ENCODE measurements around the gene MPND.

MPND gene, protein sequence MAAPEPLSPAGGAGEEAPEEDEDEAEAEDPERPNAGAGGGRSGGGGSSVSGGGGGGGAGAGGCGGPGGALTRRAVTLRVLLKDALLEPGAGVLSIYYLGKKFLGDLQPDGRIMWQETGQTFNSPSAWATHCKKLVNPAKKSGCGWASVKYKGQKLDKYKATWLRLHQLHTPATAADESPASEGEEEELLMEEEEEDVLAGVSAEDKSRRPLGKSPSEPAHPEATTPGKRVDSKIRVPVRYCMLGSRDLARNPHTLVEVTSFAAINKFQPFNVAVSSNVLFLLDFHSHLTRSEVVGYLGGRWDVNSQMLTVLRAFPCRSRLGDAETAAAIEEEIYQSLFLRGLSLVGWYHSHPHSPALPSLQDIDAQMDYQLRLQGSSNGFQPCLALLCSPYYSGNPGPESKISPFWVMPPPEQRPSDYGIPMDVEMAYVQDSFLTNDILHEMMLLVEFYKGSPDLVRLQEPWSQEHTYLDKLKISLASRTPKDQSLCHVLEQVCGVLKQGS

DNA sequence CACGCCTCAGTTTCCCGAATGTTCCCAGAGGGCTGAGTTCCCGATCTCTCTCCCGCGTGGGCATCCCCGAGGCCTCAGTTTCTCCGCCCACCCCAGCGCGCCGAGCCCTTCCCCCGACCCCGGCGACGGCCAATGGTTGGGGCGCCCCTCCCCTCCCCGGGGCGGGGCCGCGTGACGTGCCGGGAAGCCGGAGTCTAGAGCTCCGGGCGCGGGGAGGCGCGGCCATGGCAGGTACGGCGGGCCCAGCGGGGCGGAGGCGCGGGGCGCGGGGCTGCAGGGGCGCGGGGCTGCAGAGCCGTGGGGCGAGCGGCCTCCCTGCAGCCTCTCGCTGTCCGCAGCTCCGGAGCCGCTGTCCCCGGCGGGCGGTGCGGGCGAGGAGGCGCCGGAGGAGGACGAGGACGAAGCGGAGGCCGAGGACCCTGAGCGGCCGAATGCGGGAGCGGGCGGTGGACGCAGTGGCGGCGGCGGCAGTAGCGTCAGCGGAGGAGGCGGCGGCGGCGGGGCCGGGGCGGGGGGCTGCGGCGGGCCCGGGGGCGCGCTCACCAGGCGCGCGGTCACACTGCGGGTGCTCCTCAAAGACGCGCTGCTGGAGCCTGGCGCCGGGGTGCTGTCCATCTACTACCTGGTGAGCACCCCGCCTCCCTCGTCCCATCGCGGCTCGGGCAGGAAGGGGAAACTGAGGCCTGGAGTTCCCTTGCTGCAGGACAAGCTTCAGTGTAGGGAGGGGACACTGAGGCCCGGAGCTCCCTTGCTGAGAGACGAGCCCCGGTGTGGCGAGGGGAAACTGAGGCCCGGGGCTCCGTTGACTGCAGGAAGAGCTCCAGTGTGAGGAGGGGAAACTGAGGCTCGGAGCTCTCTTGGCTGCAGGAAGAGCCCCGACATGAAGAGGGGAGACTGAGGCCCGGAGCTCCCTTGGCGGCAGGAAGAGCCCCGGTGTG lies at the start of gene MPND:
MPND (plus strand) TSS at position 193 of the 938 bp plus-strand sequence; CDS start at position 225, 32 bp downstream.
- peak; percentile 88 for DNase-seq

DNA sequence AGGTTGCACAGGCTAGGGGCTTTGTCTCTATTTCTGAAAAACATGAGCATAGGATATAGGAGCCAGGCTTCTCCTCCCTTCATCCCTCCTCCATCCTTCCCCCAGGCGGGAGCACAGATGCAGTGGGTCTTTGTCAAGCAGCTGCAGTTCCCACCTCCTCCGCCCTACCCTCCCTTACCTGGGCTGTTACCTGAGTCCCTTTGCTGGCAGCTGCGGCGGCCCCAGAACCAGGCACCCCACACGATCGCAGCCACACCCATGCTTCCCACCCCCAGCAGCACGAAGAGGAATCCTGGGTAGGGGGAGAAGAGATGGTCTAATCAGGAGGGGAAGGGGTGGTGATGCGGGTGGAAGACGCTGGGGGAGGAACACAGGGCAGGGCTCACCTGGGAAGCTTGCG lies 49.0 kb upstream of the MPND start:
- no peak for DNase-seq

DNA sequence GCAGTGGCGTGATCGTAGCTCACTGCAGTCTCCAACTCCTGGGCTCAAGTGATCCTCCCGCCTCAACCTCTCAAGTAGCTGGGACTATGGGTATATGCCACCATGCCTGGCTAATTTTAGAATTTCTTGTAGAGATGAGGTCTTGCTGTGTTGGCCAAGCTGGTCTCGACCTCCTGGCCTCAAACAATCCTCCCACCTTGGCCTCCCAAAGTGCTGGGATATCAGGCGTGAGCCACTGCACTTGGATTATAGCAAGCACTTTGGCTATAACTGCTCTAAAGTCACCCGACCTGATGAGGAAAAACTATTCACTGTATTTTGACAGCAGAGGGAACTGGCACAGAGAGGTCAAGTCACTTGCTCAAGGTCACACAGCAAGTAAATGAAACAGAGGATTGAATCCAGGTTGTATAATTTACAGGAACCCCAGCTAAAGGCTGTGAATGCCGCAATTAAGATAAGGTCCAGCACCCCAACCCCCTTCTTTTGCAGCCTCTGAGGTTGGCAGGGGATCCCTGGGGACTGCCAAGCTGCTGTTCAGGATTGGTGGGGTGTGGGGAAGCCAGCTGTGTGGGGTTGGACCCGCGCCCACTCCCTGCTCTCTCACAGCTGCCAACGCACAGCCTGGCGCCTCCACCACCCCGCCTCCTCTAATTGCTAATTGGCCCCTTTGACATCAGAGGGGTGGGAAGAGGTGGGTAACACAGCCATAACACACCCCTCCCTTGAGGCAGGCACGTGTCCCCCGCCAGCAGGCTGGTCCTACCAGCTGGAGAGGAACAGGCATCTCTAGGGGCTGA lies 47.2 kb upstream of the MPND start:
- no peak for DNase-seq

DNA sequence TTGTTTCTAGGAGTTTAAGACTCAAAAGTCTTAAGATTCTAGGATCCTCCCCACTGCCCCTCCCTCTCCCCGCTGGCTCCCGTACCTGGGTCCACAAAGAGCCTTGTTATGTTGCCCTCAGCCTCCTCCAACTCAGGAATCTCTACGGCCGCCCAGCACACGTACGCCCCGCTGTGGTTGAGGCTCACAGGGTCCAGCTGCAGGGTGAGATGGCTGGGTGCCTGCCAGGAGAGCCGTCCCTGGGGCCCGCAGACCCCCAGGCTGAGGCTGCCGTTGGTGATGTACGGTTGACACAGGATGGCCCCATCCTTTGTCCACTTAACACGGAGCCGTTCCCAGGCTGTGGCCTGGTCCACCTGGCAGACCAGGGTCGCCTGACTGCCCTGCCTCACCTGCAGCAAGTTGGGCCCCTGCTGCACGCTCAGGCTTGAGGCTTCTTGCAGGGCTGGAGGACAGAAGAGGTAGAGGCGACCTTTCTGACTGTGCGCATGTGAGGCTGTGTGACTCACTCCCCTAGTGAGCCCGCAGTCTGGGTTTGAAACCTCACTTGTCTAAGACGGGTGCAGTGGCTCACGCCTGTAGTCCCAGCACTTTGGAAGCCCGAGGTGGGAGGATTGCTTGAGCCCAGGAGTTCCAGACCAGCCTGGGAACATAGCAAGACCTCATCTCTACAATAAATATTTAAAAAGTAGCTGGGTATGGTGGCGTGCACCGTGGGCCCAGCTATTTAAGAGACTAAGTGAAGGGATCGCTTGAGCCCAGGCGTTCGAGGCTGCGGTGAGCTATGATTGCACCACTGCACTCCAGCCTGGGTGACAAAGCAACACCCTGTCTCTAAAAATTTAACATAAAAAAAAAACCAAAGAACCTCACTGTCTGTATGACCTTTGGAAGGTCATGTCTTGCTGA lies 45.2 kb upstream of the MPND start:
- no peak for DNase-seq

DNA sequence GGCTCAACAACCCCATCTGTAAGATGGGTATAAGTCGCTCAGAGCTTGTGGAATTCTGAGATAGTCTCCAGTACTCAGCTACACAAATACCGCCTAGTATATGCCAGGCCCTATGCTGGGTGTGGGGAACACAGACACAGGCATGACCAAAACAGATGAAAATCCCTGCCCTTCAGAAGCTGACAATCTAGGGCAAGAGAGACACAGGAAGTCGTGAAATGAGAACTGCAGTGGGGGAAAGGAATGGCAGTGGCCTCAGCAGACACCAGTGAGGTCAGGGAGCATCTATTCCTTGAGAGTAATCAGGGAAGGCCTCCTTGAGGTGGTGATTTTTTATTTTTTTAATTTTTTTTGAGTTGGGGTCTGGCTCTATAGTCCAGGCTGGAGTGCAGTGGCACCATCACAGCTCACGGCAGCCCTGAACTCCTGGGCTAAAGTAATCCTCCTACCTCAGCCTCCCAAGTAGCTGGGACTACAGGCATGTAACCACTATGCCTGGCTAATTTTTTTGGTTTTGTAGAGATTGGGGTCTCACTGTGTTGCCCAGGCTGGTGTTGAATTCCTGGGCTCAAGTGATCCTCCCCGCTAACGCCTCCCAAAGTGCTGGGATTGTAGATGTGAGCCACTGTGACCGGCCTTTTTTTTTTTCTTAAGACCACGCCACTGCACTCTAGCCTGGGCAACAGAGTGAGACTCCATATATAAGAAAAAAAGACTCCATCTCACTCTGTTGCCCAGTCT lies 44.4 kb upstream of the MPND start:
- DNase-seq = no peak

DNA sequence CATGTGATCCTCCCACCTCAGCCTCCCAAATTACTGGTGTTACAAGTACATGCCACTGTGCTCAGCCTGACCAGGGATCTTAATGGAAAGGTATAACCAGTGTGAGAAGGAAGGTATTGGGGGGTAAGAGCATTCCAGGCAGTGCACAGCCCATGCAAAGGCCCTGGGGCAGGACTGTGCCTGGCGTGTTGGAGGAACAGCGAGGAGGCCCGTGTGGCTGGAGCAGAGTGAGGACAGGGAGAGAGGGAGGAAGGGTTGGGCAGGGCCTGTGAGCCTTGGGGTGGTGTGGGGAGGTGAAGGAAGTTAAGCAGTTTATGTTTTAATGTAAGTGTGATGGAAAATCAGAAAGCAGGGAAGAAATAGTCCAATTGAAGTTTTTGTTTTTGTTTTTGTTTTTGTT lies 42.8 kb upstream of the MPND start:
- no peak for DNase-seq

DNA sequence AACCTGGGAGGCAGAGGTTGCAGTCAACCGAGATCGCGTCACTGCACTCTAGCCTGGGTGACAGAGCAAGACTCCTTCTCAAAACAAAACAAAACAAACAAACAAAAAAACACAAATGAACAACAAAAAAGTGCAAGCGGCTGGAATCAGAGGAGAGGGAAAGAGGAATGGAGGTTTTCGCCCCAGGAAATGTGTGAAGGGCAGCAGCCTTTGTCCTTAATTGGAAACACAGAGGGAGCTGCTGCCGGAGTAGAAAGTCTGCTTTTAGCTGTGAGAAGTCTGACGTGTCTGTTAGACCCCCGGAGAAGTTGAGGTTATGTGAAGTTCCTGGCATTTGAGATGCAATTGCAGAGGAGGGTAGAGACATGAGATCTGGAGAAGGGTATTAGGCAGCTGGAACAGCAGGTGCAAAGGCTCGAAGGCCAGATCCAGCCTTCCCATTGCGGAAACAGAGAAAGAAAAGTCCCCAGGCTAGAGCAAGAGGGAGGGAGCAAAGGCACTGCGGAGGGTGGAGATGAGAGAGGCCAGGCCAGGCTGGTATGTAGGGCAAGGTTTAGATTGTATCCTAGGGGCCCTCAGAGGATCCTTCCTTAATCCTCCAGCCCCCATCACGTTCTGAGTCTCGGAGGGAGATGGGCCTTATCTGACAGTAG lies 41.6 kb upstream of the MPND start:
- DNase-seq = no peak

DNA sequence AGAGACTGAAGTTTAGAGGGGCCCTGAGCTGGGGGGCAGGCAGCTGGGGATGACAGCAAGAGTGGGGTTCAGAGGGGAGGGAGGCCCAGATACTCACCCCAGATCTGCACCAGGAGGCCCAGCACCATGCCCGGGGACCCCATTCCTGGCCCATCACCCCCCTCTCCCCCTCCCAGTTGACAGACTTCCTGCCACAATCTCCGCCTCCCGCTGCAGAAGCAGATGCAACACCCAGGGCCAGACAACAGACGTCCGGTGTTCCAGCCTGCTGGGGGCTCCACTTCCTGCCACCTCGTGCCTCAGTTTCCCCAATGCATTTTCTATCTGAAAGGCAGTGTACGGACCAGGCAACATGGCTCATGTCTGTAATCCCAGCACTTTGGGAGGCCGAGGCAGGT lies 41.1 kb upstream of the MPND start, which contains the start of gene TMIGD2:
TMIGD2 (minus strand) TSS at position 147 of the 398 bp plus-strand sequence; CDS start at position 143, 4 bp downstream.
- DNase-seq = no peak

DNA sequence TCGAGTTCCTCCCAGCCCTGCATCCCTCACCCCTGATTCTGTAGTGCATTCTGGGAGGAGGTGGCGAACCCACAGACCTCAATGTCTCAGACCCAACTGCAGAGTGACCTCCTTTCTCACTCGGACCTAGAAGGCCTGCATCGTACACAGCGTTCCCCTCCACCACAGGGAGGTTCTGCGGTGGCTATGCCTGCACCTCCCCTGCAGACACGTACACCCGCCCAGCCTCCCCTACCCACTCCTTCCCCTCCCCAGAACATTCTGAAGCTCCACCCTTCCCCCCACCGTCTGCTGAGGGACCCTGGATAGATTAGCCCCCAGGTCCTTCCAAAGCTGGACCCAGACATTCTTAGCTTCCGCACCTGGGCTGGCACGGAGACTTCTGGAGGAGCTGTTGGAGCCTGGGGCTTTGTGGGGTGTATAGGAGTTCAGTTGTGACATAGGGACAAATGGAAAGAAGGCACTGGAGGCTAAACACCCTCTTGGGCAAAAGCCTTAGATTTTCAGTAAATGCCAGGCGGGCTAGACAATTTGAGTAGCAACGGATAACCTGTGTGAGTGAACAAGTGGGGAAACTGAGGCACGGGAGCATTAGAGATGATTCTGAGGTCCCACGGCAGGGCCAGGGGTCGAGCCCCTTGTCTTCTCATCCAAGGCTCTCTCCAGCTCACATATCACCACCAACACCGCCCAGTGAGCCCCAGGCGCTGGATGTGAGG lies 39.4 kb upstream of the MPND start:
- no peak for DNase-seq

DNA sequence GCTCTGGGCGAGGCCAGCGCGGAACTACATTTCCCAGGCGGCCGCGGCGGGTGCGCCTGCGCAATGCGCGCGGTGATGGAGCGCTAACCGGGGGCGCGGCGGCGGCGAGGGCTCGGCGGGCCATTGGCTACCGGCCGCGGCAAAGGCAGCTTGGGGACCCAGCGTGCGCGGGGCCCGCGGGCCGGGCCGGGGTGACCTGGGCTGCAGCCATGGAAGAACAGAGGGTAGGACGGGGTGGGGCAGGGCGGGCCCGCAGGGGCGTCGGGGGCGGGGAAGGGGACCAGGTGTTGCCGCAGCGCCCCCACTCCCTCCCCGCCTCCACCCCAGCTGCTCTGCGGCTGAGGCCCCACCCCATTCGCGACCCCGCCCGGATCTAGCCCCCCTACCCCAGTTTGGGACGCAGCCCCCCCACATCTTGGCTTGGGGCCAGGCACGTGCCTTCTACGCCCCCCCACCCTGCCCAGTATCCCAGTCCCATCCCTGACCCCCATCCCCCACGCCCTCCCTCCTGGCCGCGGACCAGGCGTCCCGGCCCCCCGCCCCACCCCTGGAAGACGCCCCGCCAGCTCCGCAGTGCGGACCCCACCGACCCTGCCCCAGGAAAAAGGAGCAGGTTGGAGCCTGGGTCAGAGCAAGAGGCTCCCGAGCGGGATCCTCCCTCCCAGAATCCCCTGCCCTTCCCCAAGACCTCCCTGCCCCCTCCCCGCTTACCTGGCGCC lies 38.7 kb upstream of the MPND start, which contains the start of gene FSD1:
FSD1 (plus strand) TSS at position 61 of the 719 bp plus-strand sequence; CDS start at position 210, 149 bp downstream.
- peak; percentile 39 for DNase-seq

DNA sequence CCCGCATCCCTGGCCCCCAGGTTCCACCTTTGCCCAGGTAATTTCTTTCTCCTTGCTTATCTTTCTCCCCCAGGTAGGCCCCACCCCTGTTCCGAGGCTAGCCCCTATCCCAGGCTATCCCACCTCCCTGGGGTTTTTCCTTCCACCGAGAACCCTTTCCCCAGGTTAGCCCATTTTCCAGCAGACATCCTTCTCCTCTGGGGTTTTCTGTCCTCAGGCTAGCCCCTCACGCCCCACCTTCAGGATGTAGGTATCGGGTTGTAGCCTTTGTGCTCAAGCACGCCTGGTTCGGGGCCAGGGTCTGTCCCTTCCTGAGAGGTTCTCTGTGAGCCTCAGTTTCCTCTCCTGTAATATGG lies 38.1 kb upstream of the MPND start:
- DNase-seq = no peak

DNA sequence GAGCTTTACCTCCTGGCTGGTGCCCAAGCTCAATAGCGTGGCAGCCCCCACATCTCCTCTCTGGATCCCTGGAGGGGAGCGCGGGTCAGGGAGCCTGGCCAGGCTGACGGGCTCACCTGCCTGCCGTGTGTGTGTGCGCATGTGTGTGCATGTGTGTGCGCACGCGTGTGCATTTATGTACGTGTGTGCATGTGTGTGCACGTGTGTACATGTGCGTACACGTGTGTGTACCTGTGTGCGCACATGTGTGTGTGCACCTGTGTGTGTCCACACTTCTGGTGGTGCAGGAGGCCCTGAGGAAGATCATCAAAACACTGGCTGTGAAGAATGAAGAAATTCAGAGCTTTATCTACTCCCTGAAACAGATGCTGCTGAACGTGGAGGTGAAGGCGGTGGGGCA lies 37.7 kb upstream of the MPND start:
- DNase-seq = no peak

DNA sequence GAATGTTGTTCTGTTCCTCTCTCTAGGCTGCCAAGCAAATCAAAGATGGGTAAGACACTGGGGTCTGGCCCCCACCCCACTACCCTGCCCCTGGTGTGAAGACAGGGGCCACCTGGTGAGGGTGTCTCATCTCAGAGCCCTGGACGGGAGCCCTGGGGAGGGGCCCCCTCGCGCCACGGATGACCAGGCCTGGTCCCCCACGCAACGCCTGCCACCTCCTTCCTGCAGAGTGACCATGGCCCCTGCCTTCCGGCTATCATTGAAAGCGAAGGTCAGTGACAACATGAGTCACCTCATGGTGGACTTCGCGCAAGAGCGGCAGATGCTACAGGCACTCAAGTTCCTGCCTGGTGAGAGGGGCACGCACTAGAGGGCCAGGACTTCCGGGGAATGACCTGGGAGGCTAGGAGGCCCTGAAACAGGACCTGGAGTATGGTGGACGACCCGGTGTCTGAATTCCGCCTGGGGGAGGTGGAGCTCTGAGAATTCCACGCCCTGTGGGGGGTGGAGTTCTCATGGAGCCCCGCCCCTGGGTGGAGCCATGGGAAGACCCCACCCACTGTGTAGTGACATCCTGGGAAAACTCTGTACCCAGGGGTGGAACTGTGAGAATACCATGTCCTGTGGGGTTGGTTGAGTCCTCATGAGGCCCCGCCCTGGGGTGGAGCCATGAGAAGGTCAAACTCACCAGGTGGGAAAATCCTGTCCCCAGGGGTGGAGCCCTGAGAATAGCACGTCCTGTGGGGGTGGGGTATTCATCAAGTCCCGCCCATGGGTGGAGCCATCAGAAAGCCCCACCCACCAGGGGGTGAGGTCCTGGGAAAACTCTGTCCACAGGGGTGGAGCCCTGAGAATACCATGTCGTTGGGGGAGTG lies 32.9 kb upstream of the MPND start:
- no peak for DNase-seq

DNA sequence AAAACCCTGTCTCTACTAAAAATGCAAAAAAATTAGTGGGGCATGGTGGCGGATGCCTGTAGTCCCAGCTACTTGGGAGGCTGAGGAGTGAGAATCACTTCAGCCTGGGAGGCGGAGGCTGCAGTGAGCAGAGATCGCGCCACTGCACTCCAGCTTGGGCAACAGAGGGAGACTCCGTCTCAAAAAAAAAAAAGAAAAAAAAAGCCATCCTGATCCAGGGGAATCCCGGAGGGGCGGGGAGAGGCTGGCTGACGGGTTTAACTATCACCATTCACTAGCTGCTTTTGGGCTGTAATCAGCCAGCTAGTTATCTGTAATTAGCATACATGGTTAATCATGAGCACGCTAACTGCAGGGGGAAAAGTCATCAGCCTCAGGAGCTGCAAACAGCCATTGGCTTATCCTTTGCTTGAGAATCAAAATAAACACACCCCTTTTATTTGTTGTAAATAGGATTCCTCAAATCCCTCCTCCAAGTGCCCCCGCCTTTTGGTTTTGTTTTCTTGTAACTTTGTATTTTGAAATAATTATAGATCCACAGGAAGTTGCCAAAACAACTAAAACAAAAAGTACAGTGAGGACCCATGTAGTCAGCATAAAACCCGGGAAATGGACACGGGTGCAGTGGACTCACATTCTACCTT lies 29.4 kb upstream of the MPND start:
- no peak for DNase-seq

DNA sequence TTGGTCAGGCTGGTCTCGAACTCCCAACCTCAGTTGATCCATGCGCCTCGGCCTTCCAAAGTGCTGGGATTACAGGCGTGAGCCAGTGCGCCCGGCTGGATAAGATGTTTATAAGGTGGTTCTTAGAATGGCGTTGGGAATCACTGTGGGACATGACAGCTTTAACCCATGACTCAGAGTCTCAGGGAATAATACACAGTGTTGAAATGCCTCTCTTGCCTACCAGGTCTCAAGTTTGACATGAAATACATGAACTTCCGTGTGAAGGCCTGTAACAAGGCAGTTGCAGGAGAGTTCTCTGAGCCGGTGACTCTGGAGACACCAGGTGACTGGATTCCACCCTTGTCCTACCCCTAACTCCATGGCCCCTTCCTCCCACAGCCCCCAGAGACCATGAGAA lies 26.4 kb upstream of the MPND start:
- no peak for DNase-seq

DNA sequence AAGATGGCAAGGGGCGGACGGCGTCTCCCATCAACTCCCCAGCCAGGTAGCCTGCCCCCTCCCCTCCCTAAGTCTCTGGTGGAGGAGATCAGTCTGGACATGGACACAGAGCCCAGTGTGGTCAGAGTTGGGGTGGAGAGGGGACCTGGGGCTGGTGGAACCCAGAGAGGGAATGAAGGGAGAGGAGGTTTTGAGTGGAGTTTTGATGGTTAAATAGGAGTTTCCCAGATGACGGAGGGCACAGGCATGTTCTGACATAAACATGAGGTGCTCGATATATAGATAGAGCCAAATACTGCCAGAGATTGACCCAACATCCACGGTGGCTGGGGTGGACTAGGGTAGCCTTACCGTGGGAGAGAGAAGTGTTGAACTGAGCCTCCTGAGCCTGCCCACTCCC lies 24.9 kb upstream of the MPND start:
- DNase-seq = no peak

DNA sequence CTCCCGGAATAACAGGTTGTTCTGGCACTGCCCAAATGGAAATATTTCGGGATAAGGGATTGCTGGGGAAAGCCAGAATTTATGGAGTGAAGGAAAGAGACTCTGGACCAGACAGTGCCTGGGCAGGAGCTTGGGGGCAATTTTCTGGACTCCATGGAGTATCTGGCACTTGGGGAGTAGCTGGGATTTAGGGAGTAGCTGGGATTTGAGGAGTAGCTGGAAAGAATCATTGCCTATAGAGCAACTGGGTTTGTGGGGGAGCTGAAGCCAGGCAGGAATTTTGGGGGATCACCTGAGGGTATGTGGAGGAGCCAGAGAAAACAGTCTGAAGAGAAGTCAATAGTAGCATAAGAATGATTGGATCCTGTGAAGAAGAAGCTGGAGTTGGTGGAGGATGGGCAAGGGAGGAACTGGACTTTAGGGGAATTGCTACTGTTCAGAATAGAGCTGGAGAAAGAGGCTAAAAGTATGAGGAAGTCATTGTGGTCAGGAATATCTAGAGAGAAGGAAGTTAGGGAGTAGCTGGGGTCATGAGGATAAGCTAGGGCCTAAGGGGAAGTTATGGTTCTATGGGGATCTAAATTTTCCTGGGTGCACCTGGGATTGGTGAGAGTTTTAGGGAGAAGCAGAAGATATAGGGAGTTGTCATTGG lies 24.2 kb upstream of the MPND start:
- DNase-seq = no peak
